GM23338 (cell line): ENCODE results near the gene CHRNB4. TPM values are rescaled to one million over a fixed set of nuclear protein-coding genes. Genes with fewer than 3 reads are reported as not detected.

ENCODE experiments used
- ATAC-seq: fragments of 200-7000 bp; cut with Tn5 transposase; 3 replicates; pipeline ENCODE4 v1.9.1; 2020
- DNase-seq: peaks from one replicate; pipeline ENCODE4 v3.0.0-alpha.2; 2015; ENCODE audit warnings: low spot score
- H2AFZ ChIP-seq: fragments of 200-600 bp; sonication (generic); 2 replicates; pipeline ENCODE4 v1.8.0; 2016; ENCODE audit warnings: antibody characterized with exemption, mild to moderate bottlenecking, moderate library complexity
- H3F3A ChIP-seq: fragments of 200-600 bp; sonication (generic); replicated peaks from 2 replicates; pipeline ENCODE4 v1.8.0; 2017; ENCODE audit warnings: antibody characterized with exemption, mixed run types, low read depth
- H3K27ac ChIP-seq: fragments of 200-600 bp; sonication (generic); 2 replicates; pipeline ENCODE4 v1.6.1; 2016; ENCODE audit warnings: low read depth
- H3K27me3 ChIP-seq: fragments of 200-600 bp; sonication (generic); 2 replicates; pipeline ENCODE4 v1.8.0; 2016; ENCODE audit warnings: mild to moderate bottlenecking, mixed run types, moderate library complexity; ENCODE audit not compliant: insufficient read depth
- H3K36me3 ChIP-seq: fragments of 200-600 bp; sonication (generic); 2 replicates; pipeline ENCODE4 v1.8.0; 2016; ENCODE audit warnings: mild to moderate bottlenecking; ENCODE audit not compliant: insufficient read depth
- H3K4me1 ChIP-seq: fragments of 200-600 bp; sonication (generic); 2 replicates; pipeline ENCODE4 v1.8.0; 2016; ENCODE audit warnings: mild to moderate bottlenecking, moderate library complexity; ENCODE audit not compliant: insufficient read depth
- H3K4me2 ChIP-seq: fragments of 200-600 bp; sonication (generic); 2 replicates; pipeline ENCODE4 v1.7.1; 2017; ENCODE audit warnings: mixed run types
- H3K4me3 ChIP-seq: fragments of 200-600 bp; sonication (generic); 2 replicates; pipeline ENCODE4 v1.6.1; 2016; ENCODE audit warnings: mixed run types
- H3K79me2 ChIP-seq: fragments of 200-600 bp; sonication (generic); replicated peaks from 2 replicates; pipeline ENCODE4 v1.8.0; 2017; ENCODE audit warnings: mild to moderate bottlenecking; ENCODE audit not compliant: insufficient read depth
- H3K9me2 ChIP-seq: fragments of 200-600 bp; sonication (generic); 2 replicates; pipeline ENCODE4 v1.8.0; 2017; ENCODE audit not compliant: insufficient read depth
- H4K20me1 ChIP-seq: fragments of 200-600 bp; sonication (generic); replicated peaks from 2 replicates; pipeline ENCODE4 v1.8.0; 2017; ENCODE audit warnings: mild to moderate bottlenecking; ENCODE audit not compliant: insufficient read depth
- H3K27ac Mint-ChIP-seq: 2 replicates; pipeline ENCODE4 v1.8.0; 2020; ENCODE audit warnings: inconsistent platforms, mild to moderate bottlenecking, moderate library complexity, mixed read lengths
- H3K27me3 Mint-ChIP-seq: 3 replicates; pipeline ENCODE4 v1.8.0; 2022; ENCODE audit warnings: low read depth, mild to moderate bottlenecking, moderate library complexity, mixed read lengths, inconsistent platforms; ENCODE audit not compliant: insufficient read depth, poor library complexity
- H3K36me3 Mint-ChIP-seq: 3 replicates; pipeline ENCODE4 v1.8.0; 2021; ENCODE audit warnings: low read depth, mild to moderate bottlenecking, inconsistent platforms, moderate library complexity, mixed read lengths
- H3K4me1 Mint-ChIP-seq: 3 replicates; pipeline ENCODE4 v1.8.0; 2020; ENCODE audit warnings: mild to moderate bottlenecking, inconsistent platforms, mixed read lengths
- H3K4me3 Mint-ChIP-seq: 3 replicates; pipeline ENCODE4 v1.8.0; 2021; ENCODE audit warnings: moderate library complexity, mild to moderate bottlenecking, inconsistent platforms, mixed read lengths
- H3K9me3 Mint-ChIP-seq: 3 replicates; pipeline ENCODE4 v1.8.0; 2020; ENCODE audit warnings: moderate library complexity, mild to moderate bottlenecking, inconsistent platforms, mixed read lengths
- CREB1 ChIP-seq: fragments of 250-450 bp; sonication (Bioruptor Pico); IDR thresholded peaks from 2 replicates; pipeline ENCODE4 v1.5.0; 2020; ENCODE audit warnings: low read depth, mild to moderate bottlenecking, moderate library complexity
- JUNB ChIP-seq: IDR thresholded peaks from one replicate; pipeline ENCODE4 v1.6.1; 2016; ENCODE audit warnings: antibody characterized with exemption; ENCODE audit not compliant: unreplicated experiment
- NANOG ChIP-seq: IDR thresholded peaks from 2 replicates; pipeline ENCODE4 v1.6.1; 2016; ENCODE audit warnings: antibody characterized with exemption, borderline replicate concordance
- polyA plus RNA-seq: library from polyadenylated mRNA; unstranded; fragments of >200 nt; fragmentation: Nextera tagmentation; extraction: Ambion mirVana; gene quantifications from 2 replicates; pipeline ENCODE4 v1.2.1, GENCODE V29; 2016
- total RNA-seq: library from RNA; depleted of rRNA; stranded (reverse); fragments of >200 nt; shearing (Covaris generic); gene quantifications from 2 replicates; pipeline ENCODE4 v1.2.3, GENCODE V29; 2014
- TF ChIP-seq, protein P1 (sequence below): IDR thresholded peaks from 2 replicates; pipeline ENCODE4 v1.6.1; 2016; ENCODE audit warnings: antibody characterized with exemption
- TF ChIP-seq, protein P2 (sequence below): fragments of 250-450 bp; sonication (Bioruptor Pico); IDR thresholded peaks from 2 replicates; pipeline ENCODE4 v1.5.0; 2020; ENCODE audit warnings: mild to moderate bottlenecking, moderate library complexity

CHRNB4 gene
- total and polyA plus RNA-seq, 2 experiments from 2014 or later, result 1.4 to 1.6 TPM

DNA sequence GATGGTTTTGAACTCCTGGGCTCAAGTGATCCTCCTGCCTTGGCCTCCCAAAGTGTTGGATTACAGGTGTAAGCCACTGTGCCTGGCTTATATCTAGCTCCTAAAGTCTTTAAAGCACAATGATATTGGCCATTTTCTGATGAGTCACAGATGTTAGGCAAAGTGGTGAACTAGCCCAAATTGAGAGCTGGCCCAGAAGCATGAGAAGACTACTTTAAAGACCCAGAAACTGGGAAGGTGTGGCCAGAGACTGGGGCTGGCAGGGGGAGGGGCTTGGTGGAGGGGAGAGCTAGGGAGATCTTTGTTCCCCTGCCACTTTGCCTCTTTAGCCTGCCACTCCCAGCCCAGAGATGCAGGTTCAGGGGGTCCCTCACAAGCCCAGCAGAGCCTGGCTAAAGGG, 41.8 kb downstream of the CHRNB4 start (continued):
- TF ChIP-seq, protein P1, sequence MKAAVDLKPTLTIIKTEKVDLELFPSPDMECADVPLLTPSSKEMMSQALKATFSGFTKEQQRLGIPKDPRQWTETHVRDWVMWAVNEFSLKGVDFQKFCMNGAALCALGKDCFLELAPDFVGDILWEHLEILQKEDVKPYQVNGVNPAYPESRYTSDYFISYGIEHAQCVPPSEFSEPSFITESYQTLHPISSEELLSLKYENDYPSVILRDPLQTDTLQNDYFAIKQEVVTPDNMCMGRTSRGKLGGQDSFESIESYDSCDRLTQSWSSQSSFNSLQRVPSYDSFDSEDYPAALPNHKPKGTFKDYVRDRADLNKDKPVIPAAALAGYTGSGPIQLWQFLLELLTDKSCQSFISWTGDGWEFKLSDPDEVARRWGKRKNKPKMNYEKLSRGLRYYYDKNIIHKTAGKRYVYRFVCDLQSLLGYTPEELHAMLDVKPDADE, result no peak

DNA sequence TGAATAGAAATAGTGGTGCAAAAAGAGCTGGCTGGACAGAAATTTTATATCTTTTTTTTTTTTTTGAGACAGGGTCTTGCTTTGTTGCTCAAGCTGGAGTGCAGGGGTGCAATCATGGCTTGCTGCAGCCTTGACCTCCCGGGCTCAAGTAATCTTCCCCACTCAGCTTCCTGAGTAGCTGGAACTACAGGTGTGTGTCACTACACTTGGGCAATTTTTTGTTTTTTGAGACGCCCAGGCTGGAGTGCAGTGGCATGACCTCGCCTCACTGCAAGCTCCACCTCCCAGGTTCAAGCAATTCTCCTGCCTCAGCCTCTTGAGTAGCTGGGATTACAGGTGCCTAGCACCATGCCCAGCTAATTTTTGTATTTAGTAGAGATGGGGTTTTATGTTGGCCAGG, 42.7 kb downstream of the CHRNB4 start:
- Histone ChIP-seq H3F3A (no peaks in the 10 kb centered on the region), H4K20me1 (no peaks in the 10 kb centered on the region; the same call in 1 of the 2 replicates), H3K4me2 (no peak overlapping the region), H3K4me1 (no peaks in the 10 kb centered on the region), H3K27ac (no peak overlapping the region), H3K79me2 (no peaks in the 10 kb centered on the region), H3K9me2 (no peaks in the 10 kb centered on the region), H3K4me3 (no peak overlapping the region), H3K27me3 (no peaks in the 10 kb centered on the region), H3K36me3 (peaks cover 8% of the 10 kb centered on the region), H2AFZ (no peak overlapping the region)
- ATAC-seq (no peak), DNase-seq (no peak)
- H3K9me3 Mint-ChIP-seq, result peaks cover 3% of the 10 kb centered on the region; the same call in 2 of the 3 replicates
- no peak overlapping the region for H3K27ac Mint-ChIP-seq
- peaks cover 20% of the 10 kb centered on the region for H3K36me3 Mint-ChIP-seq
- H3K27me3 Mint-ChIP-seq, result no peaks in the 10 kb centered on the region
- H3K4me1 Mint-ChIP-seq, result no peaks in the 10 kb centered on the region
- H3K4me3 Mint-ChIP-seq, result no peak overlapping the region
- TF ChIP-seq, protein P1, result no peak
- no peak for TF ChIP-seq JUNB
- TF ChIP-seq CREB1 (CRISPR knock-in tag), result no peak
- TF ChIP-seq, protein P2, sequence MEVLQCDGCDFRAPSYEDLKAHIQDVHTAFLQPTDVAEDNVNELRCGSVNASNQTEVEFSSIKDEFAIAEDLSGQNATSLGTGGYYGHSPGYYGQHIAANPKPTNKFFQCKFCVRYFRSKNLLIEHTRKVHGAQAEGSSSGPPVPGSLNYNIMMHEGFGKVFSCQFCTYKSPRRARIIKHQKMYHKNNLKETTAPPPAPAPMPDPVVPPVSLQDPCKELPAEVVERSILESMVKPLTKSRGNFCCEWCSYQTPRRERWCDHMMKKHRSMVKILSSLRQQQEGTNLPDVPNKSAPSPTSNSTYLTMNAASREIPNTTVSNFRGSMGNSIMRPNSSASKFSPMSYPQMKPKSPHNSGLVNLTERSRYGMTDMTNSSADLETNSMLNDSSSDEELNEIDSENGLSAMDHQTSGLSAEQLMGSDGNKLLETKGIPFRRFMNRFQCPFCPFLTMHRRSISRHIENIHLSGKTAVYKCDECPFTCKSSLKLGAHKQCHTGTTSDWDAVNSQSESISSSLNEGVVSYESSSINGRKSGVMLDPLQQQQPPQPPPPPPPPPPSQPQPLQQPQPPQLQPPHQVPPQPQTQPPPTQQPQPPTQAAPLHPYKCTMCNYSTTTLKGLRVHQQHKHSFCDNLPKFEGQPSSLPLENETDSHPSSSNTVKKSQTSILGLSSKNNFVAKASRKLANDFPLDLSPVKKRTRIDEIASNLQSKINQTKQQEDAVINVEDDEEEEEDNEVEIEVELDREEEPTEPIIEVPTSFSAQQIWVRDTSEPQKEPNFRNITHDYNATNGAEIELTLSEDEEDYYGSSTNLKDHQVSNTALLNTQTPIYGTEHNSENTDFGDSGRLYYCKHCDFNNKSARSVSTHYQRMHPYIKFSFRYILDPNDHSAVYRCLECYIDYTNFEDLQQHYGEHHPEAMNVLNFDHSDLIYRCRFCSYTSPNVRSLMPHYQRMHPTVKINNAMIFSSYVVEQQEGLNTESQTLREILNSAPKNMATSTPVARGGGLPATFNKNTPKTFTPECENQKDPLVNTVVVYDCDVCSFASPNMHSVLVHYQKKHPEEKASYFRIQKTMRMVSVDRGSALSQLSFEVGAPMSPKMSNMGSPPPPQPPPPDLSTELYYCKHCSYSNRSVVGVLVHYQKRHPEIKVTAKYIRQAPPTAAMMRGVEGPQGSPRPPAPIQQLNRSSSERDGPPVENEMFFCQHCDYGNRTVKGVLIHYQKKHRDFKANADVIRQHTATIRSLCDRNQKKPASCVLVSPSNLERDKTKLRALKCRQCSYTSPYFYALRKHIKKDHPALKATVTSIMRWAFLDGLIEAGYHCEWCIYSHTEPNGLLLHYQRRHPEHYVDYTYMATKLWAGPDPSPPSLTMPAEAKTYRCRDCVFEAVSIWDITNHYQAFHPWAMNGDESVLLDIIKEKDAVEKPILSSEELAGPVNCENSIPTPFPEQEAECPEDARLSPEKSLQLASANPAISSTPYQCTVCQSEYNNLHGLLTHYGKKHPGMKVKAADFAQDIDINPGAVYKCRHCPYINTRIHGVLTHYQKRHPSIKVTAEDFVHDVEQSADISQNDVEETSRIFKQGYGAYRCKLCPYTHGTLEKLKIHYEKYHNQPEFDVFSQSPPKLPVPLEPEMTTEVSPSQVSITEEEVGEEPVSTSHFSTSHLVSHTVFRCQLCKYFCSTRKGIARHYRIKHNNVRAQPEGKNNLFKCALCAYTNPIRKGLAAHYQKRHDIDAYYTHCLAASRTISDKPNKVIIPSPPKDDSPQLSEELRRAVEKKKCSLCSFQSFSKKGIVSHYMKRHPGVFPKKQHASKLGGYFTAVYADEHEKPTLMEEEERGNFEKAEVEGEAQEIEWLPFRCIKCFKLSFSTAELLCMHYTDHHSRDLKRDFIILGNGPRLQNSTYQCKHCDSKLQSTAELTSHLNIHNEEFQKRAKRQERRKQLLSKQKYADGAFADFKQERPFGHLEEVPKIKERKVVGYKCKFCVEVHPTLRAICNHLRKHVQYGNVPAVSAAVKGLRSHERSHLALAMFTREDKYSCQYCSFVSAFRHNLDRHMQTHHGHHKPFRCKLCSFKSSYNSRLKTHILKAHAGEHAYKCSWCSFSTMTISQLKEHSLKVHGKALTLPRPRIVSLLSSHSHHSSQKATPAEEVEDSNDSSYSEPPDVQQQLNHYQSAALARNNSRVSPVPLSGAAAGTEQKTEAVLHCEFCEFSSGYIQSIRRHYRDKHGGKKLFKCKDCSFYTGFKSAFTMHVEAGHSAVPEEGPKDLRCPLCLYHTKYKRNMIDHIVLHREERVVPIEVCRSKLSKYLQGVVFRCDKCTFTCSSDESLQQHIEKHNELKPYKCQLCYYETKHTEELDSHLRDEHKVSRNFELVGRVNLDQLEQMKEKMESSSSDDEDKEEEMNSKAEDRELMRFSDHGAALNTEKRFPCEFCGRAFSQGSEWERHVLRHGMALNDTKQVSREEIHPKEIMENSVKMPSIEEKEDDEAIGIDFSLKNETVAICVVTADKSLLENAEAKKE (CRISPR knock-in tag), result no peak
- no peak for TF ChIP-seq NANOG
